ENCODE results near the gene ESF1. TPM values are rescaled to one million over a fixed set of nuclear protein-coding genes. Genes with fewer than 3 reads are reported as not detected.

The ESF1 gene
- total RNA-seq, 1 donor from 2014 or later, result 14.0 TPM

- no peaks in the 10 kb centered on the region for H3K9me3 ChIP-seq
- no peak for DNase-seq (ENCODE audit: extremely low spot score in 2 of 2)
- no peaks in the 10 kb centered on the region for H3K36me3 ChIP-seq
- H3K4me3 ChIP-seq, result no peak overlapping the region
- H3K27me3 ChIP-seq, result no peaks in the 10 kb centered on the region
- intact Hi-C loops (cut with DNase I), result no loop called here
- H3K27ac ChIP-seq, result no peak overlapping the region
- no peaks in the 10 kb centered on the region for H3K4me1 ChIP-seq
- TF ChIP-seq POLR2AphosphoS5 (IDR thresholded peaks at IDR 0.05; ENCODE audit: insufficient read depth in 1 of 2, low read depth in 1 of 2), result no peak
- TF ChIP-seq POLR2A (IDR thresholded peaks at IDR 0.05), result no peak
- no peak for TF ChIP-seq CTCF (IDR thresholded peaks at IDR 0.05)
Observed at GRCh38 chr20:13692802-13693736, 91.7 kb downstream of the ESF1 start.

- no peaks in the 10 kb centered on the region for H3K9me3 ChIP-seq
- intact Hi-C loops (cut with DNase I), result no loop called here
- no peak for DNase-seq (ENCODE audit: extremely low spot score in 2 of 2)
- no peak overlapping the region for H3K27ac ChIP-seq
- no peaks in the 10 kb centered on the region for H3K36me3 ChIP-seq
- H3K4me3 ChIP-seq, result no peak overlapping the region
- no peaks in the 10 kb centered on the region for H3K27me3 ChIP-seq
- no peak for TF ChIP-seq POLR2AphosphoS5 (IDR thresholded peaks at IDR 0.05; ENCODE audit: insufficient read depth in 1 of 2, low read depth in 1 of 2)
- no peak for TF ChIP-seq CTCF (IDR thresholded peaks at IDR 0.05)
- no peak for TF ChIP-seq POLR2A (IDR thresholded peaks at IDR 0.05)
- no peaks in the 10 kb centered on the region for H3K4me1 ChIP-seq
Observed at GRCh38 chr20:13690943-13691342, 93.8 kb downstream of the ESF1 start.

- no peaks in the 10 kb centered on the region for H3K36me3 ChIP-seq
- H3K4me1 ChIP-seq, result no peaks in the 10 kb centered on the region
- no peak overlapping the region for H3K4me3 ChIP-seq
- H3K27ac ChIP-seq, result no peak overlapping the region
- no peak for DNase-seq (ENCODE audit: extremely low spot score in 2 of 2)
- no peak for TF ChIP-seq POLR2AphosphoS5 (IDR thresholded peaks at IDR 0.05; ENCODE audit: insufficient read depth in 1 of 2, low read depth in 1 of 2)
- TF ChIP-seq CTCF (IDR thresholded peaks at IDR 0.05), result no peak
- TF ChIP-seq POLR2A (IDR thresholded peaks at IDR 0.05), result no peak
- H3K9me3 ChIP-seq, result no peaks in the 10 kb centered on the region
- no peaks in the 10 kb centered on the region for H3K27me3 ChIP-seq
- intact Hi-C loops (cut with DNase I), result no loop called here
Observed at GRCh38 chr20:13687815-13688214, 96.9 kb downstream of the ESF1 start.

- intact Hi-C loops (cut with DNase I), result no loop called here
- TF ChIP-seq POLR2AphosphoS5 (IDR thresholded peaks at IDR 0.05; ENCODE audit: insufficient read depth in 1 of 2, low read depth in 1 of 2) (no peak), POLR2A (IDR thresholded peaks at IDR 0.05) (no peak), CTCF (IDR thresholded peaks at IDR 0.05) (no peak)
- H3K36me3 ChIP-seq, result no peaks in the 10 kb centered on the region
- DNase-seq (ENCODE audit: extremely low spot score in 2 of 2), result no peak
- H3K4me1 ChIP-seq, result no peaks in the 10 kb centered on the region
- no peak overlapping the region for H3K4me3 ChIP-seq
- no peak overlapping the region for H3K27ac ChIP-seq
- H3K9me3 ChIP-seq, result no peaks in the 10 kb centered on the region
- H3K27me3 ChIP-seq, result no peaks in the 10 kb centered on the region
Observed at GRCh38 chr20:13685623-13686022, 99.1 kb downstream of the ESF1 start.

Measured in vagina (tissue), 2 donors.